Osteocyte (in vitro differentiated cells): ENCODE data around the gene ATG10. TPM values are rescaled to one million over a fixed set of nuclear protein-coding genes. Genes with fewer than 3 reads are reported as not detected.

Experiments used
- DNase-seq: peaks from one replicate; pipeline ENCODE4 v3.0.0; 2021; ENCODE audit warnings: mixed read lengths; ENCODE audit not compliant: unreplicated experiment; ENCODE audit errors: extremely low spot score
- H3K27ac Mint-ChIP-seq: one replicate; pipeline ENCODE4 v1.8.0; 2021; ENCODE audit warnings: mild to moderate bottlenecking, mixed read lengths; ENCODE audit not compliant: unreplicated experiment
- H3K27me3 Mint-ChIP-seq: one replicate; pipeline ENCODE4 v1.8.0; 2021; ENCODE audit warnings: mixed read lengths; ENCODE audit not compliant: unreplicated experiment
- H3K36me3 Mint-ChIP-seq: one replicate; pipeline ENCODE4 v1.8.0; 2021; ENCODE audit warnings: mixed read lengths; ENCODE audit not compliant: unreplicated experiment
- H3K4me1 Mint-ChIP-seq: one replicate; pipeline ENCODE4 v1.8.0; 2021; ENCODE audit warnings: mixed read lengths; ENCODE audit not compliant: unreplicated experiment
- H3K4me3 Mint-ChIP-seq: one replicate; pipeline ENCODE4 v1.8.0; 2021; ENCODE audit warnings: mild to moderate bottlenecking, moderate library complexity, mixed read lengths; ENCODE audit not compliant: unreplicated experiment
- H3K9me3 Mint-ChIP-seq: one replicate; pipeline ENCODE4 v1.8.0; 2021; ENCODE audit warnings: mixed read lengths; ENCODE audit not compliant: unreplicated experiment
- CTCF ChIP-seq: fragments of 200-600 bp; sonication (generic); IDR thresholded peaks from 2 replicates; pipeline ENCODE4 v1.5.0; 2021; ENCODE audit warnings: antibody characterized with exemption, mild to moderate bottlenecking, moderate library complexity
- total RNA-seq: library from RNA; stranded (reverse); gene quantifications from 2 replicates; pipeline ENCODE4 v1.2.1, GENCODE V29; 2021

The ATG10 gene
- total RNA-seq, 1 donor from 2014 or later: 8.3 TPM

- H3K36me3 Mint-ChIP-seq: no peaks in the 10 kb centered on the region
- H3K4me1 Mint-ChIP-seq: peaks cover 2% of the 10 kb centered on the region
- H3K27me3 Mint-ChIP-seq: no peaks in the 10 kb centered on the region
- TF ChIP-seq CTCF: no peak
- H3K9me3 Mint-ChIP-seq: no peaks in the 10 kb centered on the region
- no peak for DNase-seq
- no peak overlapping the region for H3K4me3 Mint-ChIP-seq
- no peak overlapping the region for H3K27ac Mint-ChIP-seq
Measured at GRCh38 chr5:82287625-82288024, 315.8 kb downstream of the ATG10 start.

GRCh38 chr5:82290005-82290404, 318.2 kb downstream of the ATG10 start:
- H3K9me3 Mint-ChIP-seq: no peaks in the 10 kb centered on the region
- no peak for TF ChIP-seq CTCF
- H3K27me3 Mint-ChIP-seq: no peaks in the 10 kb centered on the region
- H3K36me3 Mint-ChIP-seq: no peaks in the 10 kb centered on the region
- no peak for DNase-seq
- no peaks in the 10 kb centered on the region for H3K4me1 Mint-ChIP-seq
- no peak overlapping the region for H3K27ac Mint-ChIP-seq
- no peak overlapping the region for H3K4me3 Mint-ChIP-seq

- Mint-ChIP-seq H3K4me1 (no peaks in the 10 kb centered on the region), H3K4me3 (no peak overlapping the region), H3K36me3 (no peaks in the 10 kb centered on the region), H3K27ac (no peak overlapping the region), H3K27me3 (no peaks in the 10 kb centered on the region), H3K9me3 (no peaks in the 10 kb centered on the region)
- no peak for DNase-seq
- TF ChIP-seq CTCF: no peak
Measured at GRCh38 chr5:82290908-82291307, 319.1 kb downstream of the ATG10 start.

- TF ChIP-seq CTCF: no peak
- H3K27me3 Mint-ChIP-seq: no peaks in the 10 kb centered on the region
- no peak overlapping the region for H3K4me3 Mint-ChIP-seq
- H3K27ac Mint-ChIP-seq: no peak overlapping the region
- H3K9me3 Mint-ChIP-seq: no peaks in the 10 kb centered on the region
- no peaks in the 10 kb centered on the region for H3K36me3 Mint-ChIP-seq
- no peaks in the 10 kb centered on the region for H3K4me1 Mint-ChIP-seq
- DNase-seq: no peak
Measured at GRCh38 chr5:82291420-82291819, 319.6 kb downstream of the ATG10 start.

- Mint-ChIP-seq H3K9me3 (no peaks in the 10 kb centered on the region), H3K4me1 (no peaks in the 10 kb centered on the region), H3K36me3 (no peaks in the 10 kb centered on the region), H3K4me3 (no peak overlapping the region), H3K27me3 (no peaks in the 10 kb centered on the region), H3K27ac (no peak overlapping the region)
- DNase-seq: no peak
- no peak for TF ChIP-seq CTCF
Measured at GRCh38 chr5:82295144-82295543, 323.3 kb downstream of the ATG10 start.
